HEK293T (cell line): ENCODE measurements around the gene PRIMPOL.

ENCODE experiments used
- CTCF ChIA-PET: fragments of 350-600 bp; formaldehyde crosslinking; extraction: SDS; loops from one replicate; lab custom pipeline; 2021; ENCODE audit warnings: antibody characterized with exemption, inconsistent platforms; lab: Yijun Ruan, JAX
- POLR2A ChIA-PET: fragments of 350-600 bp; formaldehyde crosslinking; extraction: SDS; loops from one replicate; lab custom pipeline; 2020; ENCODE audit warnings: antibody characterized with exemption, inconsistent platforms; lab: Yijun Ruan, JAX
- DNase-seq: peaks from one replicate; pipeline ENCODE4 v3.0.0; 2012; ENCODE audit warnings: mixed read lengths; ENCODE audit errors: extremely low spot score
- ARNT ChIP-seq: fragments of 450-650 bp; IDR thresholded peaks from 2 replicates; pipeline ENCODE4 v1.6.1; 2017; ENCODE audit warnings: mild to moderate bottlenecking
- BHLHE40 ChIP-seq: fragments of 450-650 bp; IDR thresholded peaks from 2 replicates; pipeline ENCODE4 v1.6.1; 2016; ENCODE audit warnings: mild to moderate bottlenecking, moderate library complexity, borderline replicate concordance
- CTBP1 ChIP-seq: fragments of 450-650 bp; IDR thresholded peaks from 2 replicates; pipeline ENCODE4 v1.6.1; 2016; ENCODE audit warnings: borderline replicate concordance
- ELF4 ChIP-seq: fragments of 450-650 bp; IDR thresholded peaks from 2 replicates; pipeline ENCODE4 v1.6.1; 2017; ENCODE audit warnings: antibody characterized with exemption
- FOXA1 ChIP-seq: fragments of 450-650 bp; IDR thresholded peaks from 2 replicates; pipeline ENCODE4 v1.6.1; 2016; ENCODE audit warnings: mild to moderate bottlenecking
- FOXK2 ChIP-seq: fragments of 450-650 bp; IDR thresholded peaks from 2 replicates; pipeline ENCODE4 v1.6.1; 2016; ENCODE audit warnings: mild to moderate bottlenecking
- FOXM1 ChIP-seq: fragments of 450-650 bp; IDR thresholded peaks from 2 replicates; pipeline ENCODE4 v1.6.1; 2017; ENCODE audit warnings: mild to moderate bottlenecking, borderline replicate concordance
- HDGF ChIP-seq: fragments of 450-650 bp; IDR thresholded peaks from 2 replicates; pipeline ENCODE4 v1.6.1; 2017; ENCODE audit warnings: antibody characterized with exemption, borderline replicate concordance
- L3MBTL2 ChIP-seq: fragments of 450-650 bp; conservative IDR thresholded peaks from 2 replicates; pipeline ENCODE4 v1.6.1; 2016; ENCODE audit warnings: mild to moderate bottlenecking
- LEF1 ChIP-seq: fragments of 450-650 bp; IDR thresholded peaks from 2 replicates; pipeline ENCODE4 v1.6.1; 2017; ENCODE audit warnings: mild to moderate bottlenecking, borderline replicate concordance
- NFRKB ChIP-seq: fragments of 450-650 bp; IDR thresholded peaks from 2 replicates; pipeline ENCODE4 v1.6.1; 2016; ENCODE audit warnings: mild to moderate bottlenecking, moderate library complexity
- PKNOX1 ChIP-seq: fragments of 450-650 bp; IDR thresholded peaks from 2 replicates; pipeline ENCODE4 v1.6.1; 2016
- SP1 ChIP-seq: fragments of 450-650 bp; IDR thresholded peaks from 2 replicates; pipeline ENCODE4 v1.6.1; 2017
- SUZ12 ChIP-seq: fragments of 450-650 bp; IDR thresholded peaks from 2 replicates; pipeline ENCODE4 v1.6.1; 2016; ENCODE audit warnings: mild to moderate bottlenecking
- TARDBP ChIP-seq: fragments of 450-650 bp; IDR thresholded peaks from 2 replicates; pipeline ENCODE4 v1.6.1; 2016
- ZNF384 ChIP-seq: fragments of 450-650 bp; IDR thresholded peaks from 2 replicates; pipeline ENCODE4 v1.6.1; 2016

PRIMPOL gene

GRCh38 chr4:184664445-184665210 is 15.1 kb downstream of the PRIMPOL start:
- TF ChIP-seq HDGF (no peak), NFRKB (no peak), L3MBTL2 (no peak), BHLHE40 (no peak), SUZ12 (no peak), FOXA1 (no peak), ELF4 (no peak), CTBP1 (no peak), FOXM1 (no peak), SP1 (no peak), PKNOX1 (no peak), FOXK2 (no peak)
- POLR2A ChIA-PET: interaction anchor here (1.2 kb wide), 1 partner anchor 14 kb away, joined by 4 read pairs; no protein-coding TSS in a partner anchor
- CTCF ChIA-PET: no interaction called here
- peak; percentile 25 for DNase-seq

- ChIA-PET POLR2A (no interaction called here), CTCF (no interaction called here)
- no peak for TF ChIP-seq NFRKB
- TF ChIP-seq BHLHE40: no peak
- no peak for TF ChIP-seq SUZ12
- no peak for TF ChIP-seq LEF1
- no peak for TF ChIP-seq FOXA1
- no peak for TF ChIP-seq TARDBP
- TF ChIP-seq FOXM1: no peak
- DNase-seq: no peak
Observed at GRCh38 chr4:184666670-184667069, 17.1 kb downstream of the PRIMPOL start.

- ChIA-PET CTCF (no interaction called here), POLR2A (interaction anchor here (1.1 kb wide), 1 partner anchor 19 kb away, joined by 3 read pairs; the partner anchor contains the start of genes CASP3 and PRIMPOL)
- no peak for TF ChIP-seq ZNF384
- no peak for TF ChIP-seq BHLHE40
- no peak for TF ChIP-seq L3MBTL2
- TF ChIP-seq ARNT: no peak
- TF ChIP-seq FOXK2: no peak
- TF ChIP-seq SUZ12: no peak
- no peak for TF ChIP-seq SP1
- TF ChIP-seq LEF1: no peak
- no peak for TF ChIP-seq TARDBP
- no peak for TF ChIP-seq FOXA1
- no peak for TF ChIP-seq CTBP1
- TF ChIP-seq PKNOX1: no peak
- TF ChIP-seq HDGF: no peak
- no peak for TF ChIP-seq NFRKB
- TF ChIP-seq FOXM1: no peak
- TF ChIP-seq ELF4: no peak
- no peak for DNase-seq
Observed at GRCh38 chr4:184668096-184668495, 18.6 kb downstream of the PRIMPOL start.

GRCh38 chr4:184668511-184669114 is 19.1 kb downstream of the PRIMPOL start:
- CTCF ChIA-PET: no interaction called here
- POLR2A ChIA-PET: interaction anchor here (1.1 kb wide), 1 partner anchor 19 kb away, joined by 3 read pairs; the partner anchor contains the start of genes CASP3 and PRIMPOL
- TF ChIP-seq CTBP1: no peak
- no peak for TF ChIP-seq SP1
- no peak for TF ChIP-seq TARDBP
- no peak for TF ChIP-seq FOXA1
- TF ChIP-seq FOXM1: no peak
- no peak for TF ChIP-seq LEF1
- TF ChIP-seq BHLHE40: no peak
- TF ChIP-seq NFRKB: no peak
- TF ChIP-seq FOXK2: no peak
- no peak for TF ChIP-seq SUZ12
- TF ChIP-seq HDGF: no peak
- TF ChIP-seq PKNOX1: no peak
- no peak for DNase-seq

GRCh38 chr4:184669251-184669650 is 19.7 kb downstream of the PRIMPOL start:
- CTCF ChIA-PET: no interaction called here
- no peak for DNase-seq
- TF ChIP-seq FOXK2 (no peak), LEF1 (no peak), ARNT (no peak), FOXM1 (no peak), TARDBP (no peak)
- POLR2A ChIA-PET: no interaction called here

GRCh38 chr4:184671101-184671500 is 21.6 kb downstream of the PRIMPOL start:
- no peak for DNase-seq
- POLR2A ChIA-PET: interaction anchor here (2.3 kb wide), 1 partner anchor 22 kb away, joined by 7 read pairs; the partner anchor contains the start of gene CASP3
- TF ChIP-seq FOXK2 (no peak), PKNOX1 (no peak), CTBP1 (no peak), FOXM1 (no peak), ZNF384 (no peak), HDGF (no peak)
- CTCF ChIA-PET: no interaction called here
